Esophagus (tissue), 2 donors: ENCODE measurements around the gene COL9A3. TPM values are rescaled to one million over a fixed set of nuclear protein-coding genes. Genes with fewer than 3 reads are reported as not detected.

Experiments
- H3K27ac ChIP-seq, 2 donors: one replicate each; pipeline ENCODE4 v1.5.1; 2013; ENCODE audit warnings: low read depth in 2 of 2, mild to moderate bottlenecking in 2 of 2, inconsistent platforms in 1 of 2, low read length in 1 of 2, moderate library complexity in 1 of 2
- H3K27me3 ChIP-seq, 2 donors: one replicate each; pipeline ENCODE4 v1.6.1; 2013; ENCODE audit warnings: low read length in 2 of 2, control low read depth in 1 of 2, mild to moderate bottlenecking in 1 of 2; ENCODE audit not compliant: insufficient read depth in 2 of 2, control insufficient read depth in 1 of 2
- H3K36me3 ChIP-seq, 2 donors: one replicate each; pipeline ENCODE4 v1.6.1; 2013; ENCODE audit warnings: low read length in 1 of 2; ENCODE audit not compliant: control insufficient read depth in 2 of 2, insufficient read depth in 2 of 2
- H3K4me1 ChIP-seq, 2 donors: one replicate each; pipeline ENCODE4 v1.6.1; 2013; ENCODE audit warnings: low read length in 1 of 2; ENCODE audit not compliant: control insufficient read depth in 2 of 2, insufficient read depth in 2 of 2
- H3K4me3 ChIP-seq, 2 donors: one replicate each; pipeline ENCODE4 v1.5.1; 2013; ENCODE audit warnings: low read length in 2 of 2, mild to moderate bottlenecking in 2 of 2, low read depth in 1 of 2, moderate library complexity in 1 of 2
- H3K9me3 ChIP-seq, 2 donors: one replicate each; pipeline ENCODE4 v1.6.1; 2013; ENCODE audit warnings: mild to moderate bottlenecking in 2 of 2, low read depth in 1 of 2, low read length in 1 of 2, moderate library complexity in 1 of 2; ENCODE audit not compliant: control insufficient read depth in 2 of 2, insufficient read depth in 1 of 2
- WGBS, 2 donors: extraction: QIAGEN DNeasy Blood & Tissue Kit; methylation state at CpG; one replicate each; pipeline ENCODE4 v1.1.7; 2013; 5-methylcytosine and 5-hydroxymethylcytosine counted together
- polyA plus RNA-seq, 2 donors: library from polyadenylated mRNA; stranded (reverse); fragments of 200-250 nt; gene quantifications; one replicate each; pipeline ENCODE4 v1.2.3, GENCODE V29; 2013
- donor health status: healthy with polysubstance abuse.
- donor health status: Bipolar disorder and iron deficiency.

Gene COL9A3
- polyA plus RNA-seq, 2 donors, result 1.4 to 3.8 TPM

- WGBS, 2 donors, result 92 to 95% methylated on average over 9 of the region's 9 CpGs
- H3K4me1 ChIP-seq, result peaks cover 3 to 15% of the 10 kb centered on the region in 2 donors
- no peaks in the 10 kb centered on the region for H3K27me3 ChIP-seq
- H3K27ac ChIP-seq, result no peak overlapping the region
- peaks cover 0 to 2% of the 10 kb centered on the region in 2 donors for H3K9me3 ChIP-seq
- H3K4me3 ChIP-seq, result no peak overlapping the region
- H3K36me3 ChIP-seq, result no peaks in the 10 kb centered on the region
Observed at GRCh38 chr20:62778058-62778457, 38.8 kb upstream of the COL9A3 start.

- Histone ChIP-seq H3K27ac (no peak overlapping the region), H3K36me3 (no peaks in the 10 kb centered on the region), H3K27me3 (no peaks in the 10 kb centered on the region), H3K9me3 (peaks cover 0 to 2% of the 10 kb centered on the region in 2 donors), H3K4me3 (no peak overlapping the region), H3K4me1 (peaks cover under 1 to 9% of the 10 kb centered on the region in 2 donors)
- WGBS, 2 donors, result 67 to 68% methylated on average over 22 to 24 of the region's 24 CpGs
Observed at GRCh38 chr20:62778601-62779416, 38.0 kb upstream of the COL9A3 start.

DNA sequence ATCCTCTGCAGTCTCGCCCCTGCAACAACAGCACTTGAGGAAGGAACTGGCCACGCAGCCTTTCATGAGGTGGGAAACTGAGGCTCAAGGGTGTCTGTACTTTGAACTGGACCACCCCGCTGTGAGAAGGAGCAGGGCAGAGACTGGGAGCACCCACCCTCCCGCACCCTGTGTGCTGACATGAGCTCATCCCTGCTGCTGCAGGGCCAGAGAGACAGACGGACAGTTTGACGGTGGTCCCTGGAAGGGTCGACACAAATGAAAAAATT is 37.5 kb upstream of the COL9A3 start:
- Histone ChIP-seq H3K36me3 (no peaks in the 10 kb centered on the region), H3K4me3 (no peak overlapping the region), H3K4me1 (peaks cover 0 to 8% of the 10 kb centered on the region in 2 donors), H3K27ac (no peak overlapping the region), H3K9me3 (peaks cover 0 to 2% of the 10 kb centered on the region in 2 donors), H3K27me3 (no peaks in the 10 kb centered on the region)
- WGBS, 2 donors, result 81 to 85% methylated on average over 7 of the region's 7 CpGs

GRCh38 chr20:62780204-62780603 is 36.6 kb upstream of the COL9A3 start:
- whole genome bisulfite sequencing, 2 donors, result 46 to 55% methylated on average over 20 of the region's 20 CpGs
- Histone ChIP-seq H3K4me3 (no peak overlapping the region), H3K27me3 (no peaks in the 10 kb centered on the region), H3K4me1 (peaks cover 0 to 5% of the 10 kb centered on the region in 2 donors), H3K36me3 (no peaks in the 10 kb centered on the region), H3K27ac (no peak overlapping the region), H3K9me3 (peaks cover 0 to 2% of the 10 kb centered on the region in 2 donors)

GRCh38 chr20:62780696-62781095 is 36.2 kb upstream of the COL9A3 start:
- WGBS, 2 donors, result 72 to 74% methylated on average over 17 of the region's 17 CpGs
- no peaks in the 10 kb centered on the region for H3K36me3 ChIP-seq
- H3K4me3 ChIP-seq, result no peak overlapping the region
- peaks cover 0 to 2% of the 10 kb centered on the region in 2 donors for H3K9me3 ChIP-seq
- no peak overlapping the region for H3K27ac ChIP-seq
- no peaks in the 10 kb centered on the region for H3K27me3 ChIP-seq
- peaks cover 0 to 5% of the 10 kb centered on the region in 2 donors for H3K4me1 ChIP-seq

DNA sequence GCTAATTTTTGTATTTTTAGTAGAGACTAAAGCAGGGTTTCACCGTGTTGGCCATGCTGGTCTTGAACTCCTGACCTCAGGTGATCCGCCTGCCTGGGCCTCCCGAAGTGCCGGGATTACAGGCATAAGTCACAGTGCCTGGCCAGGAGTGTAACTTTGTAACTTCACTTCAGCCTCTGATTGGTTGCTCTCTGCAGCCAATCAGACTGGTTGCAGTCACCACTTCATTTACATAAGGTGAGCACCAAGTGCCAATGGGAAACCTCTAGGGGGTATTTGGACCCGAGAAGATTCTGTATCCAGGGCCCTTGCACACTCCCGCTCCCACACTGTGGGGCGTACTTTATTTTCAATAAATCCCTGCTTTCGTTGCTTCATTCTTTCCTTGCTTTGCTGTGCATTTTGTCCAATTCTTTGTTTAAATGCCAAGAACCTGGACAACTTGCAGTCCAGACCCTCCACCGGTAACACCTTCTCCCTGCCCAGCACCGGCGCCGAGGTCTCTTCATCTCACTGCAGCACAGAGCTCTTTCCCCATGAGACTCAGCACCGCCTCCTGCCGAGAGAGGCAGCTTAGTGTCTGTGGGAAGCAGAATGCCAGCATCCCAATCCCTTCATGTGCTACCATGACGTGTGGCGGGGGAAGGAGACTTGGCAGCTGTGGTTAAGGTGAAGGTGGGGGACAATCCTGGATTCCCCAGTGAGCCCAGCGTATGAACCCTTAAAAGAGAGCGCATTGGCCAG is 34.5 kb upstream of the COL9A3 start:
- Histone ChIP-seq H3K27me3 (no peaks in the 10 kb centered on the region), H3K4me3 (no peak overlapping the region), H3K9me3 (no peaks in the 10 kb centered on the region), H3K27ac (no peak overlapping the region), H3K4me1 (no peaks in the 10 kb centered on the region), H3K36me3 (no peaks in the 10 kb centered on the region)
- 81 to 83% methylated on average over 18 of the region's 18 CpGs for WGBS, 2 donors

GRCh38 chr20:62782893-62783278 is 34.0 kb upstream of the COL9A3 start:
- Histone ChIP-seq H3K9me3 (no peaks in the 10 kb centered on the region), H3K4me3 (no peak overlapping the region), H3K36me3 (no peaks in the 10 kb centered on the region), H3K27ac (no peak overlapping the region), H3K27me3 (no peaks in the 10 kb centered on the region), H3K4me1 (no peaks in the 10 kb centered on the region)
- WGBS, 2 donors, result 61 to 64% methylated on average over 9 of the region's 9 CpGs

DNA sequence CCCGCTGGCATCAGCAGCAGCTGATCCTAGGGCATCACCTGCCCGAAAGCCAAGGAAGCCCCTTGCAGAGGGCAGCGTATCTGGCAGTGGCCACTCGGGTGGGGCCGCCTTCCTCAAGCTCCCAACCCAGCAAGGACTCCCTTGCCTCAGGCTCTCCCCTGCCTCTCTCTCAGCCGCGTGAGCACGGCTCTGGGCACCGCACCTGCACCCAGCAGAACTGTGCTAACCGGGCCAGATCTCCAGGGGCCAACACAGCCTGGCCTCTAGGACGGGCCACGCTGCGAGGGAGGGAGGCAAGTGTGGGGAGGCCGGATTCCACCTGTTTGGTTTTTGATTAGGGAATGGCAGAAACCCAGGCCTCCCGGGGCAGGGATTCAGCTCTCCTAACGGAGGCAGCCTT is 32.4 kb upstream of the COL9A3 start:
- 73 to 77% methylated on average over 16 of the region's 16 CpGs for WGBS, 2 donors
- Histone ChIP-seq H3K4me1 (no peaks in the 10 kb centered on the region), H3K36me3 (no peaks in the 10 kb centered on the region), H3K9me3 (no peaks in the 10 kb centered on the region), H3K27me3 (no peaks in the 10 kb centered on the region), H3K4me3 (no peak overlapping the region), H3K27ac (no peak overlapping the region)

DNA sequence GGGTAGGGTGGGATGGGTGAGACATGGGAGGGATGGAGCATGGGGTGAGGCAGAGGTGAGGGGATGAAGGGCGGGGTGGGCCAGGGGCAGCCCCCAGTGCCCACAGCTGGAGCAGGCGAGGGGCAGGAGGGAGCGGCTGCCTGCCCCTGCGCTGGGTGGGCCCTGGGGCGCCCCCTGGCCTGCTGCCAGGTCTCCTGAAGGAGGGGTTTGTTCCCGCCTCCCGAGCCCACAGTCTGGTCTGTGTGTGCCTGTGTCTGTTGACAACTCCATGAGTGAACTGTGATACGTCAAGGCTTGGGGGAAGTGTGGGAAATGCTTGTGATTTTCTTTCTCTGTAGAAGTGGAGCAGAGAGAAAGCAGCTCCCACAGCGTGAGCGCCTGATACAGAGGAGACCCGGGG is 31.5 kb upstream of the COL9A3 start:
- H3K36me3 ChIP-seq, result no peaks in the 10 kb centered on the region
- H3K9me3 ChIP-seq, result no peaks in the 10 kb centered on the region
- H3K4me3 ChIP-seq, result no peak overlapping the region
- no peaks in the 10 kb centered on the region for H3K4me1 ChIP-seq
- H3K27ac ChIP-seq, result no peak overlapping the region
- H3K27me3 ChIP-seq, result no peaks in the 10 kb centered on the region
- WGBS, 2 donors, result 56 to 65% methylated on average over 10 to 11 of the region's 11 CpGs

GRCh38 chr20:62786157-62786556 is 30.7 kb upstream of the COL9A3 start:
- Histone ChIP-seq H3K27ac (no peak overlapping the region), H3K27me3 (no peaks in the 10 kb centered on the region), H3K4me1 (no peaks in the 10 kb centered on the region), H3K9me3 (no peaks in the 10 kb centered on the region), H3K4me3 (no peak overlapping the region), H3K36me3 (no peaks in the 10 kb centered on the region)
- 52 to 74% methylated on average over 13 of the region's 13 CpGs for whole genome bisulfite sequencing, 2 donors
